ENCODE results near the gene TMEM179B. TPM values are rescaled to one million over a fixed set of nuclear protein-coding genes. Genes with fewer than 3 reads are reported as not detected.

TMEM179B gene

Small RNA genes lying within 50 kb of the gene (small RNA-seq; reads per million reads assigned to genes)
- gene MIR6514, result not detected
- not detected for gene RNU6-118P

Data from skeletal muscle satellite cell (primary cell).